Neural cell (in vitro differentiated cells): ENCODE measurements around the gene SYT1.

Source experiments
- CTCF ChIP-seq: fragments of 450-650 bp; IDR thresholded peaks from 2 replicates; pipeline ENCODE4 v1.5.1; 2014; ENCODE audit warnings: antibody characterized with exemption, mild to moderate bottlenecking, moderate library complexity; ENCODE audit not compliant: poor library complexity, severe bottlenecking
- EP300 ChIP-seq: fragments of 450-650 bp; conservative IDR thresholded peaks from 2 replicates; pipeline ENCODE4 v1.6.1; 2014; ENCODE audit warnings: antibody characterized with exemption, mild to moderate bottlenecking, moderate library complexity; ENCODE audit not compliant: poor library complexity, severe bottlenecking
- EZH2 ChIP-seq: fragments of 200-600, 300-800 bp; shearing (Covaris generic), sonication (generic); IDR thresholded peaks from 2 replicates; pipeline ENCODE4 v1.6.1; 2014; ENCODE audit warnings: antibody characterized with exemption, low read length, borderline replicate concordance, mild to moderate bottlenecking; ENCODE audit not compliant: insufficient read depth, poor library complexity, severe bottlenecking
- RAD21 ChIP-seq: fragments of 450-650 bp; conservative IDR thresholded peaks from 2 replicates; pipeline ENCODE4 v1.6.1; 2014; ENCODE audit warnings: antibody characterized with exemption, mild to moderate bottlenecking, moderate library complexity
- TAF1 ChIP-seq: IDR thresholded peaks from 2 replicates; pipeline ENCODE4 v1.6.1; 2012; ENCODE audit warnings: low read depth

DNA sequence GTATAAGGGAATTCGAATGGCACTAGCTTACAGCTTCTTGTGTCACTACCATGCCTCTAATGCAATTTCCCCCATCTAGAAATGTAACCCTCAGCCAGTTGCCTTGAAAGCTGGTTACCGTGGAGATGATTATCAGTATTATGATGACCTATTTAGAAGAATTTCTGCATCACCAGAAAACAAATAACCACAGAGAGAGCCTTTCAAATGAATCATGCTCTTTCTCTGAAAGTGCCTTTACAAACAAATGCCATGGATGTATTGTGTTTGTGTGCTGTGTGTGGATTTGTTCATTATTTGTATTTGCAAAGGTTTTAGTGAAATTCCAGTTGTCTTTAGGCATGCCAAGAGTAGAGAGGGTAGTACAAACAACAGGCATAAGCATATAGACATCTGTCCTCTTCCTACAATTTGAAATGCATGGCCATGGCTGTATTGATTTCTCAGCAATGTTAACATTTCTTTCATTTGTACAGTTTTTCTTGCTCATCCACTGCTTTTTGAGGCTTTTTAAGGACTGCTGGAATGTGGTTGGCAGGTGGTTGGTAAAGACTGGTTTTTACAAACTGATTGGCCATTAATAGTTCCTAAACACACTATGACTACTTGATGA lies 559.6 kb downstream of the SYT1 start:
- TF ChIP-seq CTCF (no peak), RAD21 (no peak), TAF1 (no peak), EZH2 (no peak), EP300 (peak; percentile 26)
